Astrocyte of the cerebellum (primary cell): ENCODE data around the gene SFXN5.
A peak's percentile ranks its signal among the peaks of the same experiment; 100 is the strongest.

ENCODE experiments used
- DNase-seq: peaks from one replicate; pipeline ENCODE4 v3.0.0-alpha.2; 2011; ENCODE audit warnings: low read depth
- H3K4me3 ChIP-seq: 2 replicates; pipeline ENCODE4 v1.5.1; 2011; ENCODE audit warnings: mild to moderate bottlenecking, low read depth, low read length, moderate library complexity
- CTCF ChIP-seq: IDR thresholded peaks from 2 replicates; pipeline ENCODE4 v1.5.1; 2012; ENCODE audit warnings: low read length, low read depth, moderate library complexity, mild to moderate bottlenecking; ENCODE audit errors: missing control alignments
- in situ Hi-C: cut with HindIII; loops from 2 replicates; pipeline ENCODE4 v1.10.0; 2017; ENCODE audit warnings: low sequenced_read_pairs

SFXN5 gene

DNA sequence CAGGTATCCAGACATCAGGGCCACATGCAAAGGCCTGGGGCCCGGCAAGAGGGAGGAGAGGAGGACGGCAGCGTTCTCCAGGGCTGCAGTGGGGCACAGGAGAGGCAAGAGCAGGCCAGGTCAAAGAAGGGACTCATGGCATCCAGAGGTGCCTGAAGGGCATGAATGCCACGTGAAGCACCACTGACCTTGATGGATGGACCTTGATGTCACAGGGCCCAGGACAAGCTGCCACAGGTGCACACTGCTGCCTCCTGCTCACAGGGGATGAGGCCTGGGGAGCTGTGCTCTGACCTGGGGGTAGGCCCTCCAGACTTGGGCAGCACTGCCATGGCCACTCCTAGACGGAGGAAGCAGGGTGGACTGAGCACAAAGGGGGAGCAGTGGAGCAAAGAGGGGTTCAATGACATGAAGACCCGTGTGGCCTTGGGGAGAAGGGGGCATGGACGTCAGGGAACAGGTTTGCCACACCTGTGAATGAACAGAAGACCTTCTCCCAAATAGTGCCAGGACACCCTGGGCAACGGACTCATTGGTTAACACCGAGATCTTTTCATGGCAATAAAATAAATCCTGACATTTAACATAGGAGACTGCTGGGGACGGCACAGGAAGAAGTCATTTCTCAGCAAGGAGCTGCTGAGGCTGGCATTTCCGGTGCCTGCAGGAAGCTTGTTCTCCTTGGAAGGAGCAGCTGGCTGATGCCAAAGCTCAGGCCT, 88.6 kb downstream of the SFXN5 start:
- in situ Hi-C loops: no loop called here
- no peak overlapping the region for H3K4me3 ChIP-seq
- no peak for DNase-seq
- TF ChIP-seq CTCF: no peak

- no peak for DNase-seq
- in situ Hi-C loops: no loop called here
- TF ChIP-seq CTCF: no peak
- H3K4me3 ChIP-seq: no peak overlapping the region
Observed at GRCh38 chr2:72982219-72982618, 89.3 kb downstream of the SFXN5 start.

DNA sequence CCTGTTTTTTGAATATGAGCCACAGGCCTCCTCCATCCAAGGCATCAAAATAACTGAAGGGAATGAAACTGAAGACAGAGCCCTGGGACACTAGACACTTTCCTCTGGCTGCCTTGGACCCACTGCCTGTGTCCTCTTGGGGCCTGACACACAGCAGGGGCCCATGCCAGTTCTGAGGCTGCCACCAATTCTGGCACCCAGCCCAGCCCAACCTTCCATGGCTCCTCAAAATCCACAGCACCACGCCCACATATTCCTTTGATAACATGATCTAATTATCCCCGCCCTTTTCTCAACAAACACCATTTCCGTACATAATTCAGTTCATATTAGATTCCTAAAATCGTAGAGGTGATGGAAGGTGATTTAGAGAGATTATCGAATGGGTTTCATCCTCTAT, 90.0 kb downstream of the SFXN5 start:
- no peak for DNase-seq
- no peak overlapping the region for H3K4me3 ChIP-seq
- in situ Hi-C loops: no loop called here
- TF ChIP-seq CTCF: no peak

GRCh38 chr2:72980535-72981217, 90.8 kb downstream of the SFXN5 start:
- TF ChIP-seq CTCF: no peak
- in situ Hi-C loops: no loop called here
- peak; percentile 23 for DNase-seq
- H3K4me3 ChIP-seq: no peak overlapping the region

DNA sequence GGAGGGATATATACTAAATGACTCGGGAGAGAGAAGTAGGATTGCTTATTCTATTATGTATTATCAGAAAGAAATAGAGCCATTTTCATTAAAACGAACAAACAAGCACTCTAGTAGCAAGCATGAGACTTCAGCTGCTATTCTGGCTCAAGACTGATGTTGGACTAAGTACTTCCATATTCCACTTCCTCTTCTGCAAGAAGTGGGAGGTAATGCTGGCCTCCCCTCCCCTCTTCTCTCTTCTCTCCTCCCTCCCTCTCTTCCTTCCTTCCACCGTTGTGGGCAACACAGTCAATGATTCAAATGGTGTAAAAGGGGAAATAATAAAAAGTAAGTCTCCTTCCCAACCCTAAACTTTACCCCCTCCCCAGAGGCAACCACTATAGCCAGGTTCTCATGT, 91.6 kb downstream of the SFXN5 start:
- DNase-seq: no peak
- in situ Hi-C loops: no loop called here
- no peak overlapping the region for H3K4me3 ChIP-seq
- TF ChIP-seq CTCF: no peak

GRCh38 chr2:72975017-72975416, 96.5 kb downstream of the SFXN5 start:
- DNase-seq: no peak
- in situ Hi-C loops: no loop called here
- TF ChIP-seq CTCF: no peak
- no peak overlapping the region for H3K4me3 ChIP-seq

DNA sequence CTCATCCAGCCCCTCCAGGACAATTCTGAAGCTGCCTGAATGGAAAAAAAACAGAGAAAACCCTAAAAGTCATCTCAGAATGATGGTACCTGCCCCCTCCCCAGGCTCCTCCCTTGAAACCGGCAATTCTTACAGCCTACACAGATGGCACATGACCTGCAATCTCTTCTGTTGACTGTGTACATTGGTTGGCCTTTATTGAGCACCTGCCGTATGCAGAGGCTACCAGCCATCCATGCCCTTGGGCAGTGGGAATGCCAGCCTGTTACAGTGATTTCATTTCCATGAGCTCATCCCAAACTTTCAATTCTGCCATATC, 97.1 kb downstream of the SFXN5 start:
- in situ Hi-C loops: no loop called here
- no peak overlapping the region for H3K4me3 ChIP-seq
- no peak for DNase-seq
- no peak for TF ChIP-seq CTCF
